HFF-Myc (cell line): Measurements from ENCODE around the gene SH3RF1.

Experiments
- DNase-seq: peaks from one replicate; pipeline ENCODE4 v3.0.0-alpha.2; 2011; ENCODE audit warnings: low read depth; ENCODE audit errors: extremely low read depth
- H3K4me3 ChIP-seq: replicated peaks from 2 replicates; pipeline ENCODE4 v1.5.1; 2011; ENCODE audit warnings: low read depth, mild to moderate bottlenecking, control low read depth, low read length
- CTCF ChIP-seq: IDR thresholded peaks from 2 replicates; pipeline ENCODE4 v1.5.1; 2012; ENCODE audit warnings: mild to moderate bottlenecking, low read depth, low read length, control low read depth; ENCODE audit errors: missing control alignments

SH3RF1 gene

GRCh38 chr4:169164669-169165415 is 105.9 kb downstream of the SH3RF1 start:
- no peak for DNase-seq
- H3K4me3 ChIP-seq = no peak overlapping the region
- no peak for TF ChIP-seq CTCF

GRCh38 chr4:169163947-169164668 is 106.6 kb downstream of the SH3RF1 start:
- no peak overlapping the region for H3K4me3 ChIP-seq
- no peak for DNase-seq
- TF ChIP-seq CTCF = no peak

GRCh38 chr4:169163495-169163894 is 107.3 kb downstream of the SH3RF1 start:
- DNase-seq = no peak
- TF ChIP-seq CTCF = no peak
- H3K4me3 ChIP-seq = no peak overlapping the region

- DNase-seq = no peak
- TF ChIP-seq CTCF = no peak
- H3K4me3 ChIP-seq = no peak overlapping the region
These were observed 109.9 kb downstream of the SH3RF1 start for GRCh38 chr4:169160825-169161224.

- no peak overlapping the region for H3K4me3 ChIP-seq
- DNase-seq = no peak
- TF ChIP-seq CTCF = no peak
These were observed 111.1 kb downstream of the SH3RF1 start for GRCh38 chr4:169159624-169160171.

GRCh38 chr4:169158861-169159260 is 111.9 kb downstream of the SH3RF1 start:
- no peak overlapping the region for H3K4me3 ChIP-seq
- TF ChIP-seq CTCF = no peak
- no peak for DNase-seq
